K562 (cell line): ENCODE results near the gene ZNF148. TPM values are rescaled to one million over a fixed set of nuclear protein-coding genes. Genes with fewer than 3 reads are reported as not detected.

ENCODE experiments used
- ATAC-seq: fragments of 200-7000 bp; cut with Tn5 transposase; 3 replicates; pipeline ENCODE4 v1.9.1; 2020; ENCODE audit warnings: moderate library complexity
- BruUV-seq: library from RNA; stranded (reverse); fragments of 400-500 nt; replicated peaks from 2 replicates; lab custom pipeline; 2021; lab: Mats Ljungman, UMichigan
- CTCF ChIA-PET: fragments of 300-600 bp; formaldehyde crosslinking; extraction: SDS; loops from one replicate; lab custom pipeline; 2021; ENCODE audit warnings: low intra/inter-chr PET ratio; lab: Yijun Ruan, JAX
- POLR2A ChIA-PET: fragments of 300-600, 350-650 bp; sonication (Branson Sonifier 250); formaldehyde crosslinking; extraction: SDS; loops from one replicate; lab custom pipeline; 2021; ENCODE audit warnings: antibody characterized with exemption, inconsistent platforms; lab: Yijun Ruan, JAX
- DNase-seq, 4 experiments: peaks; one replicate each; pipeline versions ENCODE4 v3.0.0 to v3.0.0-alpha.2; 2011 to 2018; ENCODE audit warnings: low spot score in 3 of 4, mixed read lengths in 3 of 4; ENCODE audit errors: extremely low read depth in 1 of 4
- FAIRE-seq: peaks from 2 replicates; lab custom pipeline; 2011; peaks lifted over from hg19 to GRCh38; lab: Jason Lieb, UNC
- H2AFZ ChIP-seq: 2 replicates; pipeline ENCODE4 v1.6.0; 2011; ENCODE audit warnings: low read depth, low read length, control low read depth, inconsistent platforms
- H3K27ac ChIP-seq: fragments of 200-600 bp; 3 replicates; pipeline ENCODE4 v1.8.0; 2011; ENCODE audit warnings: low read depth, mild to moderate bottlenecking, control low read depth, inconsistent platforms, low read length, moderate library complexity, mixed read lengths; ENCODE audit errors: extremely low read depth
- H3K27me3 ChIP-seq, 2 experiments: fragments of 300-600 bp in 1 of 2; 2 replicates in 1 of 2; 3 replicates in 1 of 2; pipeline versions ENCODE4 v1.6.0 to v1.8.0; 2011; ENCODE audit warnings: inconsistent platforms in 2 of 2, low read length in 2 of 2, mild to moderate bottlenecking in 1 of 2, mixed read lengths in 1 of 2, moderate library complexity in 1 of 2; ENCODE audit not compliant: control insufficient read depth in 2 of 2, insufficient read depth in 2 of 2
- H3K36me3 ChIP-seq: fragments of 300-600 bp; 3 replicates; pipeline ENCODE4 v1.8.0; 2011; ENCODE audit warnings: mild to moderate bottlenecking, low read length, inconsistent platforms; ENCODE audit not compliant: control insufficient read depth, insufficient read depth
- H3K4me1 ChIP-seq, 2 experiments: fragments of 200-600 bp in 1 of 2; replicated peaks in 1 of 2; 2 replicates in 1 of 2; 3 replicates in 1 of 2; pipeline versions ENCODE4 v1.5.1 to v1.8.0; 2011; ENCODE audit warnings: inconsistent platforms in 2 of 2, low read length in 2 of 2, mild to moderate bottlenecking in 1 of 2, mixed read lengths in 1 of 2, moderate library complexity in 1 of 2; ENCODE audit not compliant: control insufficient read depth in 2 of 2, insufficient read depth in 2 of 2
- H3K4me2 ChIP-seq: 2 replicates; pipeline ENCODE4 v1.6.1; 2011; ENCODE audit warnings: low read length, control low read depth, inconsistent platforms, mixed read lengths; ENCODE audit not compliant: insufficient read depth
- H3K4me3 ChIP-seq: fragments of 200-600 bp; sonication (generic), shearing (Covaris generic); 2 replicates; pipeline ENCODE4 v1.5.1; 2016; ENCODE audit warnings: control low read depth, inconsistent platforms
- H3K79me2 ChIP-seq: fragments of 200-600 bp; 3 replicates; pipeline ENCODE4 v1.8.0; 2011; ENCODE audit warnings: low read length, inconsistent platforms; ENCODE audit not compliant: control insufficient read depth, insufficient read depth
- H3K9ac ChIP-seq, 2 experiments: 2 replicates each; pipeline versions ENCODE4 v1.6.0 to v1.6.1; 2011; ENCODE audit warnings: low read depth in 2 of 2, low read length in 2 of 2, control low read depth in 1 of 2, inconsistent platforms in 1 of 2, mild to moderate bottlenecking in 1 of 2, mixed read lengths in 1 of 2; ENCODE audit not compliant: insufficient read depth in 1 of 2
- H3K9me1 ChIP-seq: one replicate; pipeline ENCODE4 v1.6.0; 2011; ENCODE audit warnings: inconsistent platforms, mild to moderate bottlenecking, low read length, moderate library complexity; ENCODE audit not compliant: control insufficient read depth, insufficient read depth
- H3K9me3 ChIP-seq: replicated peaks from 2 replicates; pipeline ENCODE4 v1.5.1; 2011; ENCODE audit warnings: low read depth, low read length, inconsistent platforms; ENCODE audit not compliant: control insufficient read depth, insufficient read depth
- H4K20me1 ChIP-seq: replicated peaks from 2 replicates; pipeline ENCODE4 v1.6.1; 2011; ENCODE audit warnings: low read length, inconsistent platforms, mixed read lengths; ENCODE audit not compliant: control insufficient read depth, insufficient read depth
- CHAMP1 ChIP-seq: fragments of 450-650 bp; IDR thresholded peaks from 2 replicates; pipeline ENCODE4 v1.6.1; 2016; ENCODE audit warnings: mild to moderate bottlenecking
- NCOA6 ChIP-seq: fragments of 450-650 bp; IDR thresholded peaks from 2 replicates; pipeline ENCODE4 v1.6.1; 2017; ENCODE audit warnings: mild to moderate bottlenecking
- PCBP2 ChIP-seq: fragments of 200-400 bp; formaldehyde crosslinking; IDR thresholded peaks from 2 replicates; pipeline ENCODE4 v1.6.1; 2018; ENCODE audit warnings: low read length, low read depth, mild to moderate bottlenecking, moderate library complexity; ENCODE audit not compliant: poor library complexity, severe bottlenecking
- POLR2G ChIP-seq: fragments of 200-400 bp; formaldehyde crosslinking; IDR thresholded peaks from 2 replicates; pipeline ENCODE4 v1.6.1; 2017; ENCODE audit warnings: low read depth, mild to moderate bottlenecking, antibody characterized with exemption, low read length, moderate library complexity
- ZNF511 ChIP-seq: sonication (generic); formaldehyde crosslinking; IDR thresholded peaks from 2 replicates; pipeline ENCODE4 v1.8.0; 2022; ENCODE audit warnings: mild to moderate bottlenecking, missing genetic modification reagents
- ZNF785 ChIP-seq: fragments of 250-450 bp; sonication (Bioruptor Pico); IDR thresholded peaks from 2 replicates; pipeline ENCODE4 v1.4.0; 2020; ENCODE audit warnings: mild to moderate bottlenecking
- in situ Hi-C: fragments of 300-500 bp; cut with MboI; formaldehyde crosslinking; loops from 4 replicates; pipeline ENCODE4 v1.15.0; 2018; ENCODE audit warnings: inconsistent platforms, mixed read lengths
- intact Hi-C: fragments of 100-400 bp; cut with micrococcal nuclease; formaldehyde crosslinking; loops from 2 replicates; pipeline ENCODE4 v1.14.2; 2022
- polyA plus RNA-seq, 8 experiments: library from polyadenylated mRNA; depleted of rRNA in 4 of 8; stranded (reverse) in 5 of 8; unstranded in 3 of 8; fragments of >200 nt; fragmentation: Nextera tagmentation in 2 of 8; fragmentation: Illumina TruSeq in 1 of 8; extraction: Ambion mirVana in 2 of 8; extraction: Trizol in 1 of 8; gene quantifications; 2 replicates each; pipeline versions ENCODE4 v1.2.1 to v1.2.3, GENCODE V29; 2011 to 2014; ENCODE audit warnings: inconsistent platforms in 1 of 8, missing spikeins in 1 of 8
- total RNA-seq, 7 experiments: library from RNA; depleted of rRNA in 6 of 7; stranded (reverse); fragments of >200 nt in 6 of 7; fragmentation: Illumina TruSeq in 2 of 7; extraction: Trizol in 2 of 7; gene quantifications; 2 replicates each; pipeline versions ENCODE4 v1.2.1 to v1.2.3, GENCODE V29; 2011 to 2021; ENCODE audit warnings: low replicate concordance in 1 of 7

The ZNF148 gene
- total and polyA plus RNA-seq, 9 of the 15 experiments (the other 6 are each of a cell fraction or from before 2014, with no cell fraction given) = 2.7 to 15.1 (median 8.3) TPM

DNA sequence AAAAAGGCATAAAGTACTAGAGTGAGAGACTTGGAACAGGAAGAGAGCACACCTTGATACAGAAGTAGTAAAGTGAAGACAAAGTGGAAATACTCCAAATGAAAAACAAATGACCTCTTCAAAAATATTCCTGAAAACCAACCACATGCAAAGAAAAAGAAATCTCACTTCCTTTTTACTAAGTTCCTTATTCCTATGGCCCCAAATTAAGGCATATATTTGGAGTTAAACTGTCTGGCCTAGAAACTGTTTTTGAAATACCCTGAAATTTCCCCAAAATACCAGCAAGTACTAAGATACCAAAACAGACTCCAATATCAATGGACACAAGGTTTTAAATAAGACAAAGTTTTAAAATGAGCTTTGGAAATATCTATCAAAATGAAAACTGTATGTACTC lies 58.2 kb downstream of the ZNF148 start:
- no peak for FAIRE-seq
- no peak overlapping the region for H3K4me3 ChIP-seq
- H3K79me2 ChIP-seq = no peaks in the 10 kb centered on the region
- in situ Hi-C loops = no loop called here
- H4K20me1 ChIP-seq = no peaks in the 10 kb centered on the region
- no peak overlapping the region for H3K4me2 ChIP-seq
- no peak overlapping the region for H3K9ac ChIP-seq
- TF ChIP-seq PCBP2 (no peak), NCOA6 (no peak), ZNF785 (CRISPR knock-in tag) (no peak), CHAMP1 (no peak), POLR2G (no peak), ZNF511 (CRISPR knock-in tag) (no peak)
- TF ChIP-seq, all 486 proteins: peak for 0
- ATAC-seq (no peak), DNase-seq (no peak)
- intact Hi-C loops = no loop called here
- ChIA-PET POLR2A (no interaction called here), CTCF (no interaction called here)
- BruUV-seq = no TSS peak
- Histone ChIP-seq H2AFZ (no peak overlapping the region), H3K27me3 (no peaks in the 10 kb centered on the region), H3K36me3 (peaks cover 13% of the 10 kb centered on the region), H3K4me1 (no peaks in the 10 kb centered on the region), H3K9me3 (no peaks in the 10 kb centered on the region), H3K9me1 (no peaks in the 10 kb centered on the region), H3K27ac (no peak overlapping the region)
